GM12878 (cell line): ENCODE measurements around the gene ATXN2. TPM values are rescaled to one million over a fixed set of nuclear protein-coding genes. Genes with fewer than 3 reads are reported as not detected.

Experiments
- ATAC-seq: fragments of 200-7000 bp; cut with Tn5 transposase; 3 replicates; pipeline ENCODE4 v1.9.1; 2020; ENCODE audit warnings: mild to moderate bottlenecking, moderate library complexity
- BruUV-seq: library from RNA; stranded (reverse); fragments of 400-500 nt; replicated peaks from 2 replicates; lab custom pipeline; 2021; lab: Mats Ljungman, UMichigan
- CTCF ChIA-PET: fragments of 300-600 bp; sonication (Branson Sonifier 250); formaldehyde crosslinking; extraction: SDS; loops from one replicate; lab custom pipeline; 2021; ENCODE audit warnings: inconsistent platforms; lab: Yijun Ruan, JAX
- POLR2A ChIA-PET: fragments of 350-600 bp; formaldehyde crosslinking; extraction: SDS; loops from one replicate; lab custom pipeline; 2021; ENCODE audit warnings: inconsistent platforms; lab: Charles Lee
- RAD21 ChIA-PET: fragments of 300-600 bp; sonication (Branson Sonifier 250); formaldehyde crosslinking; loops from one replicate; lab custom pipeline; 2023; ENCODE audit warnings: antibody characterized with exemption; ENCODE audit not compliant: unreplicated experiment; lab: Charles Lee
- SMC1A ChIA-PET: fragments of 300-600 bp; sonication (Branson Sonifier 250); formaldehyde crosslinking; loops from one replicate; lab custom pipeline; 2023; ENCODE audit not compliant: unreplicated experiment, uncharacterized antibody; lab: Charles Lee
- DNase-seq: peaks from one replicate; pipeline ENCODE4 v3.0.0-alpha.2; 2011; ENCODE audit warnings: low read depth, low spot score
- FAIRE-seq: peaks from 3 replicates; lab custom pipeline; 2011; peaks lifted over from hg19 to GRCh38; lab: Jason Lieb, UNC
- H2AFZ ChIP-seq: 2 replicates; pipeline ENCODE4 v1.6.0; 2011; ENCODE audit warnings: low read depth, low read length, control low read depth; ENCODE audit not compliant: control insufficient read depth
- H3K27ac ChIP-seq: 2 replicates; pipeline ENCODE4 v1.5.1; 2011; ENCODE audit warnings: control low read depth; ENCODE audit not compliant: control insufficient read depth, insufficient read depth
- H3K27me3 ChIP-seq, 2 experiments: replicated peaks in 1 of 2; 2 replicates each; pipeline versions ENCODE4 v1.6.0 to v1.6.1; 2011; ENCODE audit warnings: low read length in 1 of 2; ENCODE audit not compliant: control insufficient read depth in 2 of 2, insufficient read depth in 2 of 2
- H3K36me3 ChIP-seq, 2 experiments: 2 replicates each; pipeline ENCODE4 v1.5.1; 2011; ENCODE audit warnings: low read length in 1 of 2; ENCODE audit not compliant: control insufficient read depth in 2 of 2, insufficient read depth in 2 of 2
- H3K4me1 ChIP-seq: 2 replicates; pipeline ENCODE4 v1.6.1; 2011; ENCODE audit warnings: mild to moderate bottlenecking, low read length, moderate library complexity, mixed read lengths; ENCODE audit not compliant: control insufficient read depth, insufficient read depth
- H3K4me2 ChIP-seq: 2 replicates; pipeline ENCODE4 v1.6.0; 2011; ENCODE audit warnings: control low read depth; ENCODE audit not compliant: control insufficient read depth, insufficient read depth
- H3K4me3 ChIP-seq: fragments of 200-600 bp; sonication (generic); 2 replicates; pipeline ENCODE4 v1.5.1; 2016
- H3K79me2 ChIP-seq: 2 replicates; pipeline ENCODE4 v1.6.0; 2011; ENCODE audit warnings: low read length; ENCODE audit not compliant: control insufficient read depth, insufficient read depth
- H3K9ac ChIP-seq: 2 replicates; pipeline ENCODE4 v1.8.0; 2011; ENCODE audit warnings: low read length, control low read depth, mixed read lengths; ENCODE audit not compliant: control insufficient read depth, insufficient read depth
- H3K9me3 ChIP-seq: replicated peaks from 3 replicates; pipeline ENCODE4 v1.5.1; 2011; ENCODE audit warnings: mild to moderate bottlenecking, low read length; ENCODE audit not compliant: control insufficient read depth, insufficient read depth
- H4K20me1 ChIP-seq: 2 replicates; pipeline ENCODE4 v1.6.0; 2011; ENCODE audit not compliant: control insufficient read depth, insufficient read depth
- ASH2L ChIP-seq: fragments of 300-600, 200-600 bp; sonication (generic); IDR thresholded peaks from 2 replicates; pipeline ENCODE4 v1.6.1; 2017; ENCODE audit warnings: low read depth, mild to moderate bottlenecking, borderline replicate concordance
- ATF7 ChIP-seq: fragments of 450-650 bp; IDR thresholded peaks from 2 replicates; pipeline ENCODE4 v1.6.1; 2016; ENCODE audit warnings: low read depth, mild to moderate bottlenecking
- CBFB ChIP-seq: IDR thresholded peaks from 2 replicates; pipeline ENCODE4 v1.6.1; 2016; ENCODE audit warnings: antibody characterized with exemption, low read depth
- EP300 ChIP-seq, 2 experiments: fragments of 150-350 bp in 1 of 2; IDR thresholded peaks; 2 replicates each; pipeline ENCODE4 v1.6.1; 2011 to 2012; ENCODE audit warnings: low read depth in 2 of 2, low read length in 2 of 2, borderline replicate concordance in 1 of 2, improper control_type of control experiment in 1 of 2, inconsistent platforms in 1 of 2; ENCODE audit not compliant: control insufficient read depth in 1 of 2
- MXI1 ChIP-seq: fragments of 150-350 bp; IDR thresholded peaks from 2 replicates; pipeline ENCODE4 v1.6.1; 2011; ENCODE audit warnings: low read depth, mild to moderate bottlenecking, inconsistent platforms, low read length, improper control_type of control experiment
- MYB ChIP-seq: fragments of 150-350 bp; IDR thresholded peaks from 2 replicates; pipeline ENCODE4 v1.6.1; 2014; ENCODE audit warnings: mild to moderate bottlenecking, low read depth, low read length, borderline replicate concordance
- NBN ChIP-seq: fragments of 450-650 bp; IDR thresholded peaks from 2 replicates; pipeline ENCODE4 v1.6.1; 2016
- NFIC ChIP-seq: IDR thresholded peaks from 2 replicates; pipeline ENCODE4 v1.6.1; 2012; ENCODE audit warnings: low read depth, mild to moderate bottlenecking, inconsistent platforms, low read length, moderate library complexity
- NFYA ChIP-seq: IDR thresholded peaks from 2 replicates; pipeline ENCODE4 v1.6.1; 2011; ENCODE audit warnings: low read depth, mild to moderate bottlenecking, low read length, improper control_type of control experiment, borderline replicate concordance
- PAX8 ChIP-seq: fragments of 450-650 bp; IDR thresholded peaks from 2 replicates; pipeline ENCODE4 v1.6.1; 2017; ENCODE audit warnings: mild to moderate bottlenecking, moderate library complexity
- SIN3A ChIP-seq: IDR thresholded peaks from 2 replicates; pipeline ENCODE4 v1.6.1; 2012; ENCODE audit warnings: low read depth, low read length, improper control_type of control experiment
- SP1 ChIP-seq: IDR thresholded peaks from one replicate; pipeline ENCODE4 v1.6.1; 2011; ENCODE audit warnings: low read depth, low read length
- SPI1 ChIP-seq: IDR thresholded peaks from 2 replicates; pipeline ENCODE4 v1.6.1; 2011; ENCODE audit warnings: low read depth, mild to moderate bottlenecking, low read length, moderate library complexity, borderline replicate concordance; ENCODE audit not compliant: insufficient read depth
- TAF1 ChIP-seq: IDR thresholded peaks from 2 replicates; pipeline ENCODE4 v1.6.1; 2011; ENCODE audit warnings: mild to moderate bottlenecking, low read depth, low read length, borderline replicate concordance
- TBL1XR1 ChIP-seq: IDR thresholded peaks from 2 replicates; pipeline ENCODE4 v1.6.1; 2012; ENCODE audit warnings: low read depth, low read length, improper control_type of control experiment
- YY1 ChIP-seq: IDR thresholded peaks from 2 replicates; pipeline ENCODE4 v1.6.1; 2011; ENCODE audit warnings: low read depth, mild to moderate bottlenecking, low read length
- ZNF207 ChIP-seq: fragments of 450-650 bp; IDR thresholded peaks from 2 replicates; pipeline ENCODE4 v1.6.1; 2014; ENCODE audit warnings: antibody characterized with exemption, mild to moderate bottlenecking, borderline replicate concordance
- WGBS: methylation state at CpG from one replicate; pipeline ENCODE4 v1.1.6; 2016; ENCODE audit warnings: low lambda C conversion rate; ENCODE audit not compliant: insufficient replicate concordance, insufficient coverage; ENCODE audit errors: missing lambda C conversion rate; 5-methylcytosine and 5-hydroxymethylcytosine counted together
- in situ Hi-C: fragments of 300-500 bp; cut with MboI; formaldehyde crosslinking; loops from 9 replicates; pipeline ENCODE4 v1.14.3; 2018; ENCODE audit warnings: mixed read lengths
- intact Hi-C: fragments of 100-400 bp; cut with micrococcal nuclease; formaldehyde crosslinking; loops from one replicate; pipeline ENCODE4 v1.14.2; 2022; ENCODE audit not compliant: unreplicated experiment
- polyA plus RNA-seq, 11 experiments: library from polyadenylated mRNA; depleted of rRNA in 4 of 11; unstranded in 6 of 11; stranded (reverse) in 5 of 11; fragments of >200 nt; fragmentation: Nextera tagmentation in 4 of 11; fragmentation: Illumina TruSeq in 1 of 11; extraction: Ambion mirVana in 4 of 11; extraction: Trizol in 1 of 11; gene quantifications; 1 replicate in 1 of 11; 2 replicates in 10 of 11; pipeline versions ENCODE4 v1.2.1 to v1.2.3, GENCODE V29; 2011 to 2016; ENCODE audit warnings: inconsistent platforms in 2 of 11, missing spikeins in 2 of 11, low read depth in 1 of 11
- total RNA-seq, 4 experiments: library from RNA; depleted of rRNA in 3 of 4; stranded (reverse); fragments of >200 nt in 3 of 4; fragmentation: Illumina TruSeq in 1 of 4; extraction: Trizol in 1 of 4; gene quantifications; 2 replicates each; pipeline versions ENCODE4 v1.2.1 to v1.2.3, GENCODE V29; 2013 to 2021
- TF ChIP-seq, protein P1 (sequence below): fragments of 450-650 bp; IDR thresholded peaks from 2 replicates; pipeline ENCODE4 v1.6.1; 2016; ENCODE audit warnings: mild to moderate bottlenecking
- TF ChIP-seq, protein P2 (sequence below): fragments of 450-650 bp; IDR thresholded peaks from 2 replicates; pipeline ENCODE4 v1.6.1; 2018; ENCODE audit warnings: borderline replicate concordance, mild to moderate bottlenecking; ENCODE audit not compliant: partially characterized antibody
- TF ChIP-seq, protein P3 (sequence below): IDR thresholded peaks from 2 replicates; pipeline ENCODE4 v1.6.1; 2011; ENCODE audit warnings: low read depth, low read length, improper control_type of control experiment, borderline replicate concordance

The ATXN2 gene
- total and polyA plus RNA-seq, 10 of the 15 experiments (the other 5 are each of a cell fraction or from before 2014, with no cell fraction given), result 8.8 to 31.5 (median 19.0) TPM

DNA sequence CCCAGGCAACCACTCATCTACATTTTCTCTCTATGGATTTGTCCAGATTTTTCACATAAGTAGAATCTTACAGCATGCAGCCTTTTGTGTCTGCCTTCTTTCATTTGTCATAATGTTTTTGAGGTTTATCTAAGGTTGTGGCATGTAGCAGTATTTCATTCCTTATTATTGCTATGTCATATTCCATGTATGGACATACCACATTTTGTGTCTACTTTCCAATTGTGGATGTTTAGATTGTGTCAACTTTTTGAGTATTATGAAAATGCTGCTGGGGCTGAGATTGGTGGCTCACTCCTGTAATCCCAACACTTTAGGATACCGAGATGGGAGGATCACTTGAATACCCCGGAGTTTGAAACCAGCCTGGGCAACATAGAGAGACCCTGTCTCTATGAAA is 3.2 kb upstream of the ATXN2 start:
- no peak for DNase-seq
- no peaks in the 10 kb centered on the region for H4K20me1 ChIP-seq
- H3K27me3 ChIP-seq, result no peaks in the 10 kb centered on the region
- 97% methylated on average over 2 of the region's 2 CpGs for WGBS
- H3K4me1 ChIP-seq, result no peaks in the 10 kb centered on the region
- H3K79me2 ChIP-seq, result peaks cover 22% of the 10 kb centered on the region
- SMC1A ChIA-PET, result interaction anchor here (1.3 kb wide), 1 partner anchor 11 kb away, joined by 3 read pairs; no protein-coding TSS in a partner anchor
- no peak overlapping the region for H3K4me2 ChIP-seq
- in situ Hi-C loops, result no loop called here
- no peak overlapping the region for H3K9ac ChIP-seq
- H3K27ac ChIP-seq, result no peak overlapping the region
- H3K36me3 ChIP-seq, result no peaks in the 10 kb centered on the region
- H2AFZ ChIP-seq, result no peak overlapping the region
- no peak for FAIRE-seq
- POLR2A ChIA-PET, result no interaction called here
- RAD21 ChIA-PET, result no interaction called here
- no peak for ATAC-seq
- CTCF ChIA-PET, result interaction anchor here (1.6 kb wide), 1 partner anchor 8 kb away, joined by 7 read pairs; no protein-coding TSS in a partner anchor
- TF ChIP-seq MXI1, result no peak
- TF ChIP-seq YY1, result no peak
- no peak for TF ChIP-seq NBN
- TF ChIP-seq SP1, result no peak
- TF ChIP-seq, protein P1, sequence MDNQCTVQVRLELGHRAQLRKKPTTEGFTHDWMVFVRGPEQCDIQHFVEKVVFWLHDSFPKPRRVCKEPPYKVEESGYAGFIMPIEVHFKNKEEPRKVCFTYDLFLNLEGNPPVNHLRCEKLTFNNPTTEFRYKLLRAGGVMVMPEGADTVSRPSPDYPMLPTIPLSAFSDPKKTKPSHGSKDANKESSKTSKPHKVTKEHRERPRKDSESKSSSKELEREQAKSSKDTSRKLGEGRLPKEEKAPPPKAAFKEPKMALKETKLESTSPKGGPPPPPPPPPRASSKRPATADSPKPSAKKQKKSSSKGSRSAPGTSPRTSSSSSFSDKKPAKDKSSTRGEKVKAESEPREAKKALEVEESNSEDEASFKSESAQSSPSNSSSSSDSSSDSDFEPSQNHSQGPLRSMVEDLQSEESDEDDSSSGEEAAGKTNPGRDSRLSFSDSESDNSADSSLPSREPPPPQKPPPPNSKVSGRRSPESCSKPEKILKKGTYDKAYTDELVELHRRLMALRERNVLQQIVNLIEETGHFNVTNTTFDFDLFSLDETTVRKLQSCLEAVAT, result no peak
- TF ChIP-seq MYB, result no peak
- no peak for TF ChIP-seq TBL1XR1
- TF ChIP-seq, protein P2, sequence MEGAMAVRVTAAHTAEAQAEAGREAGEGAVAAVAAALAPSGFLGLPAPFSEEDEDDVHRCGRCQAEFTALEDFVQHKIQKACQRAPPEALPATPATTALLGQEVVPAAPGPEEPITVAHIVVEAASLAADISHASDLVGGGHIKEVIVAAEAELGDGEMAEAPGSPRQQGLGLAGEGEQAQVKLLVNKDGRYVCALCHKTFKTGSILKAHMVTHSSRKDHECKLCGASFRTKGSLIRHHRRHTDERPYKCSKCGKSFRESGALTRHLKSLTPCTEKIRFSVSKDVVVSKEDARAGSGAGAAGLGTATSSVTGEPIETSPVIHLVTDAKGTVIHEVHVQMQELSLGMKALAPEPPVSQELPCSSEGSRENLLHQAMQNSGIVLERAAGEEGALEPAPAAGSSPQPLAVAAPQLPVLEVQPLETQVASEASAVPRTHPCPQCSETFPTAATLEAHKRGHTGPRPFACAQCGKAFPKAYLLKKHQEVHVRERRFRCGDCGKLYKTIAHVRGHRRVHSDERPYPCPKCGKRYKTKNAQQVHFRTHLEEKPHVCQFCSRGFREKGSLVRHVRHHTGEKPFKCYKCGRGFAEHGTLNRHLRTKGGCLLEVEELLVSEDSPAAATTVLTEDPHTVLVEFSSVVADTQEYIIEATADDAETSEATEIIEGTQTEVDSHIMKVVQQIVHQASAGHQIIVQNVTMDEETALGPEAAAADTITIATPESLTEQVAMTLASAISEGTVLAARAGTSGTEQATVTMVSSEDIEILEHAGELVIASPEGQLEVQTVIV, result no peak
- no peak for TF ChIP-seq NFYA
- TF ChIP-seq CBFB, result no peak
- no peak for TF ChIP-seq ATF7
- TF ChIP-seq PAX8, result no peak
- TF ChIP-seq NFIC, result no peak
- TF ChIP-seq, protein P3, sequence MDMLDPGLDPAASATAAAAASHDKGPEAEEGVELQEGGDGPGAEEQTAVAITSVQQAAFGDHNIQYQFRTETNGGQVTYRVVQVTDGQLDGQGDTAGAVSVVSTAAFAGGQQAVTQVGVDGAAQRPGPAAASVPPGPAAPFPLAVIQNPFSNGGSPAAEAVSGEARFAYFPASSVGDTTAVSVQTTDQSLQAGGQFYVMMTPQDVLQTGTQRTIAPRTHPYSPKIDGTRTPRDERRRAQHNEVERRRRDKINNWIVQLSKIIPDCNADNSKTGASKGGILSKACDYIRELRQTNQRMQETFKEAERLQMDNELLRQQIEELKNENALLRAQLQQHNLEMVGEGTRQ, result no peak
- TF ChIP-seq SIN3A, result no peak
- no peak for TF ChIP-seq EP300 (IDR thresholded peaks at IDR 0.05; ENCODE audit: borderline replicate concordance in 1 of 2, control insufficient read depth in 1 of 2, low read depth in 2 of 2, low read length in 2 of 2)
- TF ChIP-seq SPI1, result no peak
- no peak for TF ChIP-seq ASH2L
- TF ChIP-seq TAF1, result no peak
- TF ChIP-seq ZNF207, result no peak
- H3K9me3 ChIP-seq, result no peaks in the 10 kb centered on the region
- H3K4me3 ChIP-seq, result no peak overlapping the region
- no TSS peak for BruUV-seq
- intact Hi-C loops, result no loop called here
